ENCODE measurements around the gene VPS13A. TPM values are rescaled to one million over a fixed set of nuclear protein-coding genes. Genes with fewer than 3 reads are reported as not detected.

The VPS13A gene
- total and polyA plus RNA-seq, 9 of the 15 experiments (the other 6 are each of a cell fraction or from before 2014, with no cell fraction given): 5.6 to 29.9 (median 14.7) TPM

DNA sequence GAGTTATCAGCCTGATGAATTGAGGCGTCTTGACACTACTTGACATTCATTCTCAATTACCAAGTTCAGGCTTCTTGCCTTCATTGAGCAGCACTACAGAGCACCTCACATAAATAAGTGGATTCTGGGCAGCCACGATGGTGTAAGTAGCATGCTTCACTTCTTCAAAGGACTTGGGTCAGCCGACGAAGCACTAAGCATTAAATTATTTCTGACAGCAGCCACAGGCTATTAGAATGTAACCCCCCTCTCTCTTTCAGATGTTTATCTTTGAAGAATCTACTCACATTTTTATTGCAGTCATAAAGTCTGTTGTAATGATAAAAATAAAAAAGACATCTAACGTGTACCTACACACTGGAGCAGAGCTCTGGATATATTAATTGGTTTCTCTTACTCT lies 45.9 kb upstream of the VPS13A start (continued):
- TF ChIP-seq, protein P1, sequence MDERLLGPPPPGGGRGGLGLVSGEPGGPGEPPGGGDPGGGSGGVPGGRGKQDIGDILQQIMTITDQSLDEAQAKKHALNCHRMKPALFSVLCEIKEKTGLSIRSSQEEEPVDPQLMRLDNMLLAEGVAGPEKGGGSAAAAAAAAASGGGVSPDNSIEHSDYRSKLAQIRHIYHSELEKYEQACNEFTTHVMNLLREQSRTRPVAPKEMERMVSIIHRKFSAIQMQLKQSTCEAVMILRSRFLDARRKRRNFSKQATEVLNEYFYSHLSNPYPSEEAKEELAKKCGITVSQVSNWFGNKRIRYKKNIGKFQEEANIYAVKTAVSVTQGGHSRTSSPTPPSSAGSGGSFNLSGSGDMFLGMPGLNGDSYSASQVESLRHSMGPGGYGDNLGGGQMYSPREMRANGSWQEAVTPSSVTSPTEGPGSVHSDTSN (CRISPR knock-in tag; IDR thresholded peaks at IDR 0.05; ENCODE audit: low read depth): no peak
- TF ChIP-seq, protein P1 (tag; conservative IDR thresholded peaks at IDR 0.05; ENCODE audit: low read depth): no peak
- no peak for TF ChIP-seq EGR1 (conservative IDR thresholded peaks at IDR 0.05)
- TF ChIP-seq ZNF668 (CRISPR knock-in tag; IDR thresholded peaks at IDR 0.05): no peak
- no peak for TF ChIP-seq XRCC5 (IDR thresholded peaks at IDR 0.05; ENCODE audit: low read depth, low read length)
- TF ChIP-seq ZNF165 (CRISPR knock-in tag; IDR thresholded peaks at IDR 0.05; ENCODE audit: borderline replicate concordance): no peak
- TF ChIP-seq ZNF717 (CRISPR knock-in tag; IDR thresholded peaks at IDR 0.05): no peak
- no peak for TF ChIP-seq ZNF589 (CRISPR knock-in tag; IDR thresholded peaks at IDR 0.05; ENCODE audit: low read depth)
- TF ChIP-seq TAF9B (IDR thresholded peaks at IDR 0.05; ENCODE audit: partially characterized antibody): no peak
- no peak for TF ChIP-seq E4F1 (CRISPR knock-in tag; IDR thresholded peaks at IDR 0.05; ENCODE audit: borderline replicate concordance)
- TF ChIP-seq LEF1 (IDR thresholded peaks at IDR 0.05): no peak
- TF ChIP-seq SPI1 (IDR thresholded peaks at IDR 0.05; ENCODE audit: borderline replicate concordance, low read depth, low read length): no peak
- TF ChIP-seq SRF (CRISPR knock-in tag; IDR thresholded peaks at IDR 0.05): no peak

All from K562 (cell line).